GM19397 (cell line): ENCODE data around the gene SLC39A12.
A peak's percentile ranks its signal among the peaks of the same experiment; 100 is the strongest.

Experiments used
- ATAC-seq: cut with Tn5 transposase; IDR thresholded peaks from one replicate; pipeline ENCODE4 v1.9.1; 2021; ENCODE audit warnings: mild to moderate bottlenecking, moderate library complexity; ENCODE audit not compliant: unreplicated experiment

The SLC39A12 gene

GRCh38 chr10:17961551-17962422, 10.1 kb downstream of the SLC39A12 start:
- ATAC-seq: no peak

GRCh38 chr10:17963431-17963830, 11.7 kb downstream of the SLC39A12 start:
- no peak for ATAC-seq

GRCh38 chr10:17965649-17966235, 14.0 kb downstream of the SLC39A12 start:
- no peak for ATAC-seq

- no peak for ATAC-seq
These were observed 22.8 kb downstream of the SLC39A12 start for GRCh38 chr10:17974505-17974904.

- ATAC-seq: no peak
These were observed 29.3 kb downstream of the SLC39A12 start for GRCh38 chr10:17980846-17981565.

- no peak for ATAC-seq
These were observed 30.2 kb downstream of the SLC39A12 start for GRCh38 chr10:17981766-17982380.

- peak; percentile 62 for ATAC-seq
These were observed 32.3 kb downstream of the SLC39A12 start for GRCh38 chr10:17984056-17984455.

GRCh38 chr10:17984563-17984962, 32.8 kb downstream of the SLC39A12 start:
- ATAC-seq: no peak

GRCh38 chr10:17989908-17990767, 38.4 kb downstream of the SLC39A12 start:
- peak; percentile 68 for ATAC-seq

- ATAC-seq: no peak
These were observed 40.5 kb downstream of the SLC39A12 start for GRCh38 chr10:17992266-17992665.

GRCh38 chr10:17993361-17993760, 41.6 kb downstream of the SLC39A12 start:
- no peak for ATAC-seq

- no peak for ATAC-seq
These were observed 48.9 kb downstream of the SLC39A12 start for GRCh38 chr10:18000601-18001000.

GRCh38 chr10:18005445-18005780, 53.7 kb downstream of the SLC39A12 start:
- no peak for ATAC-seq

- ATAC-seq: no peak
These were observed 54.2 kb downstream of the SLC39A12 start for GRCh38 chr10:18005781-18006456.

- ATAC-seq: no peak
These were observed 57.3 kb downstream of the SLC39A12 start for GRCh38 chr10:18008986-18009385.

GRCh38 chr10:18010050-18010449, 58.3 kb downstream of the SLC39A12 start:
- no peak for ATAC-seq

- ATAC-seq: no peak
These were observed 68.8 kb downstream of the SLC39A12 start for GRCh38 chr10:18020523-18020922.

GRCh38 chr10:18021725-18022480, 70.2 kb downstream of the SLC39A12 start:
- ATAC-seq: no peak
